Liver (tissue), 3 donors: ENCODE measurements around the gene HEMGN.
"Not testable (repeated sequence)": the region's sequence is repeated elsewhere in the genome, so short reads cannot be mapped to it uniquely, and the experiment has no call there.

Experiments used
- CTCF ChIP-seq: fragments of 150-350 bp; IDR thresholded peaks from 2 replicates; pipeline ENCODE4 v1.5.1; 2017; ENCODE audit warnings: improper control_type of control experiment, low read depth, low read length; ENCODE audit not compliant: missing input control
- RXRA ChIP-seq, 2 donors: IDR thresholded peaks; 2 replicates each; pipeline ENCODE4 v1.6.1; 2017 to 2018; ENCODE audit warnings: antibody characterized with exemption in 2 of 2, mild to moderate bottlenecking in 1 of 2
- SP1 ChIP-seq: IDR thresholded peaks from 2 replicates; pipeline ENCODE4 v1.6.1; 2018; ENCODE audit warnings: antibody characterized with exemption, mild to moderate bottlenecking
- TAF1 ChIP-seq: conservative IDR thresholded peaks from 2 replicates; pipeline ENCODE4 v1.6.1; 2016; ENCODE audit warnings: antibody characterized with exemption, mild to moderate bottlenecking
- TF ChIP-seq, protein P1 (sequence below): IDR thresholded peaks from 2 replicates; pipeline ENCODE4 v1.6.1; 2016; ENCODE audit warnings: antibody characterized with exemption
- donor health status: healthy.
- donor health status: healthy.

DNA sequence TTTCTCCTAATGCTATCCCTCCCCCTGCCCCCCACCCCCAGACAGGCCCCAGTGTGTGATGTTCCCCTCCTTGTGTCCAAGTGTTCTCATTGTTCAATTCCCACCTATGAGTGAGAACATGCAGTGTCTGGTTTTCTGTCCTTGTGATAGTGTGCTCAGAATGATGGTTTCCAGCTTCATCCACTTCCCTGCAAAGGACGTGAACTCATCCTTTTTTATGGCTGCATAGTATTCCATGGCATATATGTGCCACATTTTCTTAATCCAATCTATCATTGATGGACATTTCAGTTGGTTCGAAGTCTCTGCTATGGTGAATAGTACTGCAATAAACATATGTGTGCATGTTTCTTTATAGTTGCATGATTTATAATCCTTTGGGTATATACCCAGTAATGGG lies 7.5 kb upstream of the HEMGN start:
- not testable (repeated sequence) for TF ChIP-seq SP1; CTCF; TAF1; RXRA (IDR thresholded peaks at IDR 0.05)
- TF ChIP-seq, protein P1, sequence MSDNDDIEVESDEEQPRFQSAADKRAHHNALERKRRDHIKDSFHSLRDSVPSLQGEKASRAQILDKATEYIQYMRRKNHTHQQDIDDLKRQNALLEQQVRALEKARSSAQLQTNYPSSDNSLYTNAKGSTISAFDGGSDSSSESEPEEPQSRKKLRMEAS, result not testable (repeated sequence)
